Right kidney (tissue), 1 donor: Measurements from ENCODE around the gene PRDX6.
"Not testable (repeated sequence)": the region's sequence is repeated elsewhere in the genome, so short reads cannot be mapped to it uniquely, and the experiment has no call there.

Experiments
- DNase-seq: peaks from one replicate; pipeline ENCODE4 v3.0.0-alpha.2; 2016

PRDX6 gene

DNA sequence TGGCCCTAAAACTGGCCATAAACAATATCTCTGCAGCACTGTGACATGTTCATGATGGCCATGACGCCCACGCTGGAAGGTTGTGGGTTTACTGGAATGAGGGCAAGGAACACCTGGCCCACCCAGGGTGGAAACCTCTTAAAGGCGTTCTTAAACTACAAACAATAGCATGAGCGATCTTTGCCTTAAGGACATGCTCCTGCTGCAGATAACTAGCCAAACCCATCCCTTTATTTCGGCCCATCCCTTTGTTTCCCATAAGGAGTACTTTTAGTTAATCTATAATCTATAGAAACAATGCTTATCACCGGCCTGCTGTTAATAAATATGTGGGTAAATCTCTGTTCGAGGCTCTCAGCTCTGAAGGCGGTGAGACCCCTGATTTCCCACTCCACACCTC lies 16.0 kb downstream of the PRDX6 start:
- not testable (repeated sequence) for DNase-seq

DNA sequence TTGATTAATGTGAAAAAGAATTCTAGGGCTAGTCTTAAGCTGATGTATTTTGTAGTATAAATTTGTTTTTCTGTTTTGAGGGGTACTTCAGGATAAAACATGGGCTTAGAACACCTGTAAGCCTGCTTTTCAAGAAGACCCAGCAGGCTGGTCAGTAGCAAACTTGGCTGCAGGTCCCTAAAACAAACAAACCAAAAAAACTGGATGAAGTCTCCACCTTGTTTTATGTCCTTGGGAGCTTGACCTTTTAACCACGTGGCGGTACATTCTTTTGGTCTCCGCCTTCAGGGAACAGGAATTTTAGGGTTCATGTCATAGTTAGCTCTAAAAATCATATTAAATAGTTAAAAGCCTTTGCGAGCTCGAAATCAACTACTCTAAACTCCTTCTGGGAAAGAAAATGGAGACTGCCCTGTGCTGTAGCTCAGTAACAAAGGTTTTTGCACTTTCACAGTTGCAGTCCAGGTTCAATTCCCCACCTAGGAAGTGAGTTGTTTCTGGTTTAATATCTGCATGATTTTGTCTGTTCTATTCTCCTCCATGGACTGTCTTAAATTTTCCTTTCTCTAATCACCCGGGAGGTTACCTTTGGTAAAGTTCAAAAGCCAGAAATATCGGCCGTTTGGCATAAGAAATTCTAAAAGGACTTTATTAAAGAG lies 18.6 kb downstream of the PRDX6 start:
- DNase-seq = no peak

DNA sequence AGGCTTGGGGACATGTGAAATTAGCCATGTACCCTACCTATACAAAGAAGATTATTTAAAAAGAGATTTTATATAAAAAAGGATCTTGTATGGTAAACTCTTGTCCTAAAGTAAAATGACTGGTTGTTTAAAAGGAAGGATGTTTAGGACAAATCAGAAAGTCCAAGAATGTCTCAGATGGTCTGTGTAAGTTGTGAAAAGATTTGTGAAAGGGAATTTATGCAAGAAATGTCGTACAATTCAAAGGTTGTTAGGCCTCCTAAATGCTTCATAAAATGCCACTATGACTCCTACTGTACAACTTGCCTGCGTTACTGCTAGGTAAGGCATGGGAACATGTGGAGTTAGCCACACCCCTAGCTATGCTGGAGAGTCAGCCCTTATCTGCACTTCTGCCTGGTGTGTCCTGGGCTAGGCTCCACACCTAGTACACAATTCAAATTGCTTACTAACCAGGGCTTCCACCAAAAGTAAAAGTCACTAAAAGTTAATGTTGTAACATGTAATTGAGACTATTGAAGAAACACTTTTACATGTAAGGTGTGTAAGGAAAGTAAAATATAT lies 19.7 kb downstream of the PRDX6 start:
- no peak for DNase-seq

DNA sequence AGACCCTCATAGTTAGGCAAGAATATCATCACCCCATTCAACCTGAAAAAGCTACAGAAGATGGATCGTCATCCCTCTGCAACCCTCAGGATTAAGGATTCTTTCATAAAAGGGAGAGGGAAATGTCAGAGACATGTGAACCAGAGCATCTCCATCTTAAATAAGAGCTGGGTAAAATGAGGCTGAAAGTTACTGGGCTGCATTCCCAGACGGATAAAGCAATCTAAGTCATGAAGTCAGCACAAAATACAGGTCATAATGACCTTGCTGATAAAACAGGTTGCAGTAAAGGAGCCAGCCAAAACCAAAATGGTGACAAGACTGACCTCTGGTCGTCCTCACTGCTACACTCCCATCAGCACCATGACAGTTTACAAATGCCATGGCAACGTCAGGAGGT lies 22.6 kb downstream of the PRDX6 start:
- DNase-seq = no peak

DNA sequence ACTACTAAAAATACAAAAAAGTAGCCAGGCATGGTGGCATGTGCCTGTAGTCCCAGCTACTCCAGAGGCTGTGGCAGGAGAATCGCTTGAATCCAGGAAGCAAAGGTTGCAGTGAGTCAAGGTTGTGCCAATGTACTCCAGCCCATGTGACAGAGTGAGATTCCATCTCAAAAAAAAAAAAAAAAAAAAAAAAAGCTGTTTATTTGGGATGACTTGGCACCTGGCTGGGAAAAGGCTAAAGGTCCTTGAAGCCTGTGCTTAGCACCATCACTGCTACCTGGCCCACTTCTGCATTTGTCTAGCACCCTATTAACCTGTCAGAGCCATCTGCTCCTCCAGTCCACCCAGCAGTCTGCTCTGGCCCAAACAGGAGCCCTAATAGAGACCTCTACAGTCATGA lies 25.0 kb downstream of the PRDX6 start:
- no peak for DNase-seq

DNA sequence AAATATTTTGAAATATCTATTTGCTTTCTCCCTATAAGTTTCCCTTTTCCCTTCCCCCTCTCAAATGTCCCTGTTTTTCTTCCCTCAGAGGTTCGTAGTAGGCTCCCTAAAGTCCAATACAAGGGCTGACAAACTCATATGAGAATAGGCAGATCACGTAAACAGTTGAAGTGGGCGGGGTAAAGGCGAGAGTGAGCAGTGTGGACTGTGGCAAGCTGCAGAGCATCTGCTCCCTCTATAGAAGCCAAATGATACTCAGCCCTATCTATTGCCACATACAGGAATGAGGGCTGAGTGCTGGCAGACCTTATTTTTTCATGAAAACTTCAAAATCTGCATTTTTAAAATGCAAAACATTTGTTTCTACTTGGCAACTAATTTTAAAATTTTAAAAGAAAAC lies 26.3 kb downstream of the PRDX6 start:
- DNase-seq = no peak

DNA sequence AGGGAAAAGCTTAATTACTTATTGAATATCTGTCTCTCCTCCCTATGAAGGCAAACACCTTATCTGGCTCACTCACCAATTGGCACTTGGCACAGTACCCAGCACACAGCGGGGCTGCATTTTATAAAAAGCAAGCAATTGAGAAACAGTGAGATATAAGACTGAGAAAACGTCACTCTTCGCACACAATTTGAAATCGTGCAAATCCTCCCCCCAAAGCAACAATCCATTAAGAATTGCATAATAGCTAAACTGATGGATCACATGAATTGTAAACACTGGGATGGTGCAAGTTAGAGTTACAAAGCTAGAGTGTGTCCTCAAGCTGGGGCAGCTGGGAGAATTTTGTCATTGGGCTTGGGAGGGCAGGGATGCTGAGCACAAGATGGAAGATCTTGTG lies 27.1 kb downstream of the PRDX6 start:
- no peak for DNase-seq

DNA sequence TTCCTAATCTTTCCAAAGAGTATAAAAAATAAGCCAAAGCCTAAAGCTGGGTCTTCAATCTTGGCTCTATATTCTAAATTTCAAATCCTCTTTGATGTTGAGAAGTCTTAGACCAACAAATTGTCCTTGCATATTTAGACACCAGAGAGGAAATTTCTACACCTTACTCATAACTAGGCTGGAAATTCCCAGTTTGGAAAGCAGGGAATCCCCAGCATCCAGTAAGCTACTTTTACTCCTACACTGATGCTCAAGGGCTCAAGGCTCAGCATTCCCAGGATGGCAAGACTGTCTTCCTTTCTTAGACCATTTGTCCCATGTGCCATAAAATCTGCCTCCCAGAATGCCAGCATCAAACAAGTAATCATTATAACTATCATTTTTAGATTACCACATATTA lies 28.3 kb downstream of the PRDX6 start:
- DNase-seq = no peak

DNA sequence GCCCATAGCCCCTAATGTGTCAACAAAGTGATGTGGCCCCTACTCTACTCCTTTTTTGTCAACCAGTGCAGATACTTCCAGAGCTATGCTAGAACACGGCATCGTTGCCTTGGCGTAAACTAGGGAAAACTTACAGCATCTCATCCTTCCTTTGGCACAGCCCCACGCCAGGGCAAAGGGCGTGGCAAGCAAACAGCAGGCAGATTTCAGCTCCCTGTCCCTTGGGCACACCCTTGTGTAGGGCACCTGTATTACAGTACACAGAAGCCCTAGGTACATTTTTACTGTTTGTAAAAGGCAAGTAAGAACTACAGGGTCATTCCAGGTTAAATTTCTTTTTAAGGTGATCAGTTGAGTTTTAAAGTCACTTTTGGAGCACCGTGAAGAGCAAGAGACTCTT lies 29.3 kb downstream of the PRDX6 start:
- no peak for DNase-seq

DNA sequence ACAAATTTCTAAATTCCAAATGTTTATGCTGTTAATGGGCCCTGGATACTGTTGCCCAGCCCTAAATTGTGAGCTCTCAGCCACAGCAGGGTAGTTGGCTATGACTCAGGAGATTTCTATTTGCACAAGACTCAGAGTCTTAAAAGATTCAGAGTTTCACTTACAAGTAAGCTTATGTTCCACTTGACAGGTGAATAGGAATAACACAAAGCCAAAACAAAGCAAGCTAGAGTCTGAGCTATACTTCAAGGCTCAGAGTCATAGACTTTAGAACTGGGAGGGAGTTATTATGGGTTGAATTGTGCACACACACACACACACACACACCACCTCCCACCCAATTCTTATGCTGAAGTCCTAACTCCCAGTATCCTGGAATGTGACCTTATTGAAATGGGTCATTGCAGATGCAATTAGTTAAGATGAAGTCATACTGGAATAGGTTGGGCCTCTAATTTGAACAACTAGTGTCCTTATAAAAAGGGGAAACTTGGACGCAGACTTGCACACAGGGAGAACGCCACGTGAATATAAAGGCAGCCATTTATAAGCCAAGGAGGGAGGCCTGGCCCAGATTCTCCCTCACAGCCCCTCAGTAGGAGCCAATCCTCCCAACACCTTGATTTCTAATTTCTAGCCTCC lies 30.2 kb downstream of the PRDX6 start:
- DNase-seq = peak; percentile 59

DNA sequence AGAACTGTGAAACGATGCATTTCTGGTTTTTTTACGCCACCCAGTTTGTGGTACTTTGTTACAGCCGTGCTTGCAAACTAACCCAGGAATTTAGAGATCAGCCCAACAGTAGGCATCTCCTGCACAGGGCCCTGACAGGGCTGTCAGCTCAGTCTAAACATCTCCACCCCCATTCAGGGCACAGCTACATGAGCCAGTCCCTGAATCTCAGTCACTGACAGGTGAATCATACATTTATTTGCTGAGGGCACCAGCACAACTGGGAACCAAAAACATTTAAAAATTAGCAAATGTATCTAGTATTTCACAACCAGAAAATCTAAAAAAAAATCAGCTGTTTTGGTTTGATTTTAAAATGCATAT lies 30.7 kb downstream of the PRDX6 start:
- DNase-seq = no peak

DNA sequence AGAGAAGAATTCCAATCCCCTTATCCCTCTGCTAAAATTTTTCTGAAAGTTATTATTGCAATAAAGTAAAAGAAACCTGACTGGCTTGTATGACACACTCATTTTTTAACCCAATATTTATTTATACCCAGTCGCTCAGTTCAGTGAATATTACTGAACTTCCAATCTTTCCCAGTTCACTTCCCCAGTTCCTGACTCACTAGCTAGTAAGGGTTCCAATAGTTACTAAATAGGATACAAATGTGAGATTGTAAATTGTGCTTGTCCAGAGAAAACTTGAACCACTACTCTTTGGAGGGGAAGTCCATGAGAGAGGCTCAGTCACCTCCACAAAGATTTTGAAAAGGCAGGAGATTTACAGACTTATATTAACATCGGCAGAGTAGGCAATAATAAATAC lies 31.4 kb downstream of the PRDX6 start:
- no peak for DNase-seq

DNA sequence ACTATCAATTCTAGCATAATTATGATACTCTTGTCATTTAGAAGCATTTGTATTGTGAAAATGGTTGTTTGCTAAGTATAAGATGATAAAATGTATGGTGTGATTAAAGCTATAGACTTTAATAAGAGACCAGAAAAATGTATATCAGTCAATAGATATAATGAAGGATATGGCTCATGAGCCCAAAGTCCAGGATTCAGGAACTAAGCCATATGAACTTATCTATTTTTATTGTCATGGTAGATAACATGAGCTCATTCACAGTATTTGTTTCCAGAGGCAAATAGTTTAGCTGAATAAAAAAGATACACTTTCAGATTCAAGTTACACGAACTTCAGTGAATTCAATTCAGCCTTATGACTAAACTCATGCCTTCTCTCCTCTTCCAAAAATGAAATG lies 32.7 kb downstream of the PRDX6 start:
- DNase-seq = no peak

DNA sequence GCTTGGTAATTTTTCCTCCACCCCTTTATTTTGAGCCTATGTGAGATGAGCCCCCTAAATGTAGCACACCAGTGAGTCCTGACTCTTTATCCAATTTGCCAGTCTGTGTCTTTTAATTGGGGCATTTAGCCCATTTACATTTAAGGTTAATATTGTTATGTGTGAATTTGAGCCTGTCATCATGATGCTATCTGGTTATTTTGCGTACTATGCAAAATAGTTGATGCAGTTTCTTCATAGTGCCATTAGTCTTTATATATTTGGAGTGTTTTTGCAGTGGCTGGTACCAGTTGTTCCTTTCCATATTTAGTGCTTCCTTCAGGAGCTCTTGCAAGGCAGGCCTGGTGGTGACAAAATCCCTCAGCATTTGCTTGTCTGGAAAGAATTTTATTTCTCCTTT lies 37.4 kb downstream of the PRDX6 start:
- not testable (repeated sequence) for DNase-seq

DNA sequence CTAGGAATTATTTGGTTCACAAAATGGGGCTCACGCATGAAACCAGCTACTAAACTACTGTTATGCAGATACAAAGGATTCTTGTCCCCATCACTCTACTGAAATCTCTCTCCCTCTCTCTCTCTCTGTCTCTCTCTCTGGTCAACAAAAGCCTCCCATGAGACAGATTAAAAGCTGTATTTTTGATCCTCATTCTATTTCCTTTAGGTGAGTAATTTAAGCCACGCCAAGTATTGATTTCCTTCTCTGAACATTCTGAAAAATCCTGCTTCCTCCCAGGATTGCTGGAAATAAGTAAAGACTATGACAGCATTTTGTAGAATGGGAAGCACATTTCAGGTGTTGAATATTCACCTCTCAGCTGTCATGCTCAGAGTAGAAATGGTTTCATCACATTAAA lies 43.7 kb downstream of the PRDX6 start:
- no peak for DNase-seq

DNA sequence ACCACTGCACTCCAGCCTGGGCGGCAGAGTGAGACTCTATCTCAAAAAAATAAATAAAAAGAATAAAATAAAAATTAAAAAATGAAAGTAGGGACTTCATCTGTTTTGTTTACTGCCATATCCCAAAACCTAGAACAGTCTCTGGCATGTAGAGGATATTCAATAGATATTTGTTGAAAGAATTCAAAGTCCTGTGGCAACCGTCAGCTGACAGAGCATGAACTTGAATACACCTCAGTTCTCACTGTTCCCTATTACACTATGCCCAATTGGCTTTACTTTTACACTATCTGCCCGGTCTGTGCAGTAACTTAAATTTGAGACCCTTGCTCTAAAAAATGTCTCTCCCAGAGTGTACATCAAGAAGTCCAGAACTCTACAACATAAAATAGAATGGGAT lies 46.2 kb downstream of the PRDX6 start:
- no peak for DNase-seq

DNA sequence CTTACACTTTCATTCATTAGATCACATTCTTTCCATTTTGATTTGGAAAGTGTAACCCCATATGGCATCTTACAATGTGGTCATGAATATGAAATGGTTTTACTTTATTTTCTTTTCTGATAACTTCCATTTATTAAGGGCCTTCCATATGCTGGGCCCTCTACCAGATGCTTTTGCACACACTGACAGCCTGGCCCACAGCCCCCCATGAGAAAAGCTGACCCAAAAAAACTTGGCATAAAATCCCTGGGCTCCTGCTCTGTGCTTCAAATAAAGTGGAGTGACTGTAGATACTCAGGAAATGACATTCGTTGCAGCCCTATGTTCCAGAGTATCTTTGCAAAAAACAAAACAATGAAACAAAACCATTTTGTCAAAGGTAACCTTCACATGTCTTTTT lies 48.8 kb downstream of the PRDX6 start:
- no peak for DNase-seq

DNA sequence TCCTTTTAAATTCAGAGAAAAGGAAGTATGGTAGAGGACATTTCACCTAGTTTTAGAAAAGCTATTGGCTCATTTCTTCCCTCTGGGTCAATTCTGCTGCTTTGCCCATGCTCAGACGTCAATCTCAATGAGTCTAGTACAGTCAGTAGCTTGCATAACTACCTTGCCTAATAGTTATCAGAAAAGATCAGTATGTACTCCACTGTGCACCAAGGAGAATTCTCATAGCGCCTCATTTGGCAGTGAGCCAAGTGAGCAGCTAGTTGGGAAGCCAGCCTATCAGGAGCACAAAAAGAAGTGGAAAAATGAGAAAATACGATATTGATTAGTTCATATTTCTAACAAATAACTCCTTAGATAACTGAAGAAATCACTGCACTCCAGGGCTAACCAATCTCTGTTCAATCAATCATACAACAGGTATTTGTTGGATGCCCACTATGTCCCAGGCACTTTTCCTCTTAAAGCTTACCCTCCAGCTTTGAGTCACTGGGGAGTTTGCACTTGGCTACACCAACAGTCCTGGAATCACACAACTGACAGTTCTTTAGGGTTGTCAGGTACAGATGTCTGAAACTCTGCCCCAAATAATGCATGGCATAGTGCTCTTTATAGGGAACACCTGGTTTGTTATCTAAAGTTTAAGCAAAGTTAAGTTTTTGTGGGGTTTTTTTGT lies 50.2 kb downstream of the PRDX6 start:
- DNase-seq = no peak

DNA sequence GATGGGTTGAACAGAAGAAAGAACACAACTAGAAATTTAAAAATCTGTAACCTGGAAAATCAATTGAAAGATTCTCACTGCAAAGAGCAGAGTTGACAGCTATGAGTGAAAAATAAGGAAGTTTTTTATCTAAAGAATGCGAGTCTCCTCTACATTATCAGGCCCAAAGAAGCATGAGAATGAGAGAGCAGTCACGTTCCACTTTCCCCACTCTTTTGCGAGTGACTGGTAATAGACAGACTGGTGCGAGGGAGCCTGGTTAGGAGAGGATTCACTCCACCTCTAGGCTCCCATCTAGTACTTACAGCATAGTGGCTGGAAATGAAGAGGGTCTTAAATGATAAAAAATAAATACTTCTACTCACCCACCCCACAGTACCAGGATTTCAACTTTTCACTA lies 52.0 kb downstream of the PRDX6 start:
- no peak for DNase-seq

DNA sequence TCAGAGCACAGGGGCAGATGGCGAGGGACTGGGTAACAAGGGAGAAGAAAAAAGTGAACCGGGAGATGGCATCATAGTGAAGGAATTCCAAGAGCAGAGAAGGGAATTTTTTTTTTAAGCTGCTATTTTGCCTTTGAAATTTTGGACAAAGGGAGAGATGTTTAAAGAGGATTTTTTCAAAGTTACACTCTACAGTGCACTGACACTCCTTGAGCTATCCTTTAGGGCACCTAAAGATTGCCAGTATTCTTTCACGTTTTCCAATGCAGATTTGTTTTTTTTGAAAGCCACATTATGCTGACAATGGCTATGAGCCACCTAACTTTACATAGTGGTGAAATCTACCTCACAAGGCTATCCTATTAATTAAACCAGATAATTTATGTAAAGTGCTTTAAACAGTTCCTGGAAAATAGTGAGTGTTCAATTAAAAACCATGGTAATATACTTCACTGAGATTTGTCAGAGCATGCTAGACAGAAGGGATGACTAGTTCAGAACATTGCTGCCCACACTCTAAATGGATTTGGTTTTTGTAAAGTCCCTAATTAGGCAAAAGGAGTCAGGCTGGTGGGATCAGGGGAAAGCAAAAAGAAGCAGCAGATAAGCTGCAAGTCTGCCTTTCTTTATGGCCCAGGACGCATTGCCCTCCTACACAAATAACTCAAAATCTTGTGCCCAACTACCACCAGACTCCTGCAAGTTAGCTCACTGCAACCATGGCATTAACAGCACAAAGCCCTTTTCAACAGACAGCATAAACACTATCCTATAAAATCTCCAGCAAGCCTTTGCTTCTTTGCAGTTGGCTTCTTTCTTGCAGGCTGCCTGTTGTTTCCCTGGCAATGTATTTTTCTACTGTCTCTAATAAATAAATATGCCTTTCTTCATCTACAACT lies 53.9 kb downstream of the PRDX6 start:
- no peak for DNase-seq

DNA sequence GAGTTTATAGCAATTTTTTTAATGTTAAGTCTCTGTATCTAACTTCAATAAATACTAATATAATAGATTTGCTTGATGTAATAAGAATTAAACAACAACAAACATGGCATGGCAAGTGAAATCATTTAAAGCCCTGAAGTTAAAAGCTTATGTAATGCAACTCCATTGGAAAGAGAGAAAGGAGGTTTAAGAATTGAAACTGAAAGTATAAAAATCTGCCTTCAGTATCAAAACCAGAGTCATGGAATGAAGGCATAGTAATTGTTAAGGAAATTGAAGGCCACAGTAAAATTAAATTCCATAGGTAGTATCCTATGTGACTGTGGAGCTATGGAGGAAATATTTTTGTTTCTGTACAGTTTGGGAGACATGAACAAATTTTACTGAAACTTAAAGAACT lies 55.1 kb downstream of the PRDX6 start:
- DNase-seq = no peak

DNA sequence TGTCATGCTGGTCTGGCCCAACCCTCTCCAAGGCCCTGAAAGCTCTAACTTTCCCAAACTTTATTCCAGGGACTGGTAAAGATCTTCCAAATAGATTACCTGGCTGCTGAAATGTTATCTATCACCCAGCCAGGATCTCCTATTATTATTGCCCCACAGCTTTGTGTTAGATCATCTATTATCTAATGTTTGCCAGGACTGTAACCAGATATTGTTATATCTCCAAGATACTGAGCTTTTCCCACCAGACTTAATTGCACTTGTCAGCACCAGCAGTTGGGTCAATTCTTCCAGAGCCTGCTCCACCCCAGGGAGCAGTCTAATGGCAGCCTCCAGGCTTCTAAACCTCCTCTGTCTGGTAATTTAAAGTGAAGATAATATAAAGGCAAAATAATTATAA lies 59.1 kb downstream of the PRDX6 start:
- DNase-seq = no peak
